HG03095 (cell line): ENCODE results near the gene FBXO48.

ENCODE experiments used
- ATAC-seq: cut with Tn5 transposase; IDR thresholded peaks from one replicate; pipeline ENCODE4 v1.9.1; 2021; ENCODE audit warnings: moderate library complexity; ENCODE audit not compliant: unreplicated experiment

The FBXO48 gene

DNA sequence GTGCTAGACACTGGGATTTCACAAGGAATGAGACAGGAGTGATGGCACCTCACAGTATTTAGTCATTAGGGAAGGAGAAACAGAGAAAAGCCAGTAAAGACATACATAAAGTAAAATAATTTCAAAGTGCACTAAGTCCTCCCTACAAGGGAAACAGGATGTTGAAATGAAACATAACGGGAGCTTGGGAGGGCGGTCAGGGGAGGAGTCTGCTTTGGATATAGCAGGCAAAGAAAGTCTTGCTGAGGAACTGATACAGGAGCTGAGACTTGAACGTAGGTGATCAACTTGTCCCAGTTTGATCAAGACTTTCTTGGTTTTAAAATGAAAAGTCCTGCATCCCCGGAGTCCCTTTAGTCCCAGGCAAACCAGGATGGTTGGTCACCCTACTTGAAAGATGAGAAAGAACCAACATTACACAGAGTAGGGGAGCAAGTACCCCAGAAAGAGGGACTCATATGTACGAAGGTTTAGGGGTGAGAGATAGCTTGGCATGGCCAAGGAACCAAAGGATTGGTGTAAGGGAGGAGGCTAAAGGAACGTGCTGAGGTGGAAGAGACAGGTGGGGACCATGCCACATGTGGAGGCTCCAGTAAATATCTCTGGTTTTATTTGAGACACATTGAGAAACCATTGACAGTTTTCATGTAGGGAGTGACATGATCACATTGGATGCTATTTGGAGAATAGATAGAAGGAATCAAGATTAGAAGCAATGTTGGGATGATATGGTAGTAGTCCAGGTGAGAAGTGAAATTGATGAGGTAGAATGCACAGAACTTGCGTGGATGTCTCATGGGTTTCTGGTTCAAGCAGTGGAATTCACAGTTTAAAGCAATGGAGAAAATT, 28.4 kb downstream of the FBXO48 start:
- no peak for ATAC-seq

DNA sequence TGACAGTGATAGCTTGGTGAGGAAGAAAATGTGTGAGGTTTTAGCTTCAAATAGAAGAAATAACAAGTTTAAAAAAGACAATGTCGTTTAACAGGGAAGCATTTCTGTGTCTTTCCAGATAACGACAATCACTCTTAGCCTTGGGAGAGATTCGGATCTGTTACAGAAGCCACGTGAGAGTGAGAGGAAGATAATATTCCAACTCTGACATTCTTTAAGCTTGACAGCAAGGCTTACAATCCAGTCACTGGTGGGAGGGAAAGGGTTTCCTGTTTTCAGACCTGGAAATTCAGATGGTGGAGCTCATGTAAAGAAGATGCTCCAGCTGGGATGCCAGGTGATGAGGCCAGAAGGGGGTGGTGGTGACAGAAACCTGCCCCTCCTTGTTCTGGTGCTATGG, 30.8 kb downstream of the FBXO48 start:
- ATAC-seq: no peak

DNA sequence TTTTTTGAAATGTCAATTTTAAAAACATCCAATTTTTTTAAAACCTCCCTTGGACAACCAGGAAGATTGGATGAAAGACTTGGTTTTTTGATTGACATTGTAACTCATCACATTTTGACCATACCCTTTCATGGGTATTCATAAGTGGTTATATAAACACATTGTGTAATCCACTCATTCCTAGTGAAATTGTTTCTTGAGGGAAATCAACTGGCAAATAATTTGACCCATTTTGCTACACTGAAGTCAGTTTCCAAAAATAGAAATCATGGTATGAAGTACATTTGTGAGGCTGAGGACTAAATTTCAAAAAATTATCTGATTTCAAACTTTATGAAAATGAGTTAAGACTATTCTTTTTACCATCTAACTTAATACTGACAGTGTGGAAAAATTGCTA, 31.5 kb downstream of the FBXO48 start:
- ATAC-seq: no peak

DNA sequence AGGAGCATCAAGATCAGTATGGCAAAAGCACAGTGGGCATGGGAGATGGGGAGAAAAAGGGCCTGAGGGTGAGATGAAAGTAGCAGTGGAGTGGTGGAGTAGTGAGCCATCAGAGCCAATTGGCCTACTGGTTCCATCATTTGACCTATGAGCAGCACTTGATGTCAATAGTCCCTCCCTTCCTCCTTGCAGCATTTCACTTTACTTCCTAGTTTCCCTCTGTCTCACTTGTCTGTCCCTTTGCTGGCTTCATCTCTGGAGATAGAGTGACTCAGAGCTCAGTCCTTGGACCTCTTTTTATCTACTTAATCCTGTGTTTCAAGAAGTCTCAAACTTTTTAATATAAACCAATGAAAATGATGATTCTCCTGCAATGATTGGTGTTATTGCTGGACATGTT, 32.1 kb downstream of the FBXO48 start:
- no peak for ATAC-seq

DNA sequence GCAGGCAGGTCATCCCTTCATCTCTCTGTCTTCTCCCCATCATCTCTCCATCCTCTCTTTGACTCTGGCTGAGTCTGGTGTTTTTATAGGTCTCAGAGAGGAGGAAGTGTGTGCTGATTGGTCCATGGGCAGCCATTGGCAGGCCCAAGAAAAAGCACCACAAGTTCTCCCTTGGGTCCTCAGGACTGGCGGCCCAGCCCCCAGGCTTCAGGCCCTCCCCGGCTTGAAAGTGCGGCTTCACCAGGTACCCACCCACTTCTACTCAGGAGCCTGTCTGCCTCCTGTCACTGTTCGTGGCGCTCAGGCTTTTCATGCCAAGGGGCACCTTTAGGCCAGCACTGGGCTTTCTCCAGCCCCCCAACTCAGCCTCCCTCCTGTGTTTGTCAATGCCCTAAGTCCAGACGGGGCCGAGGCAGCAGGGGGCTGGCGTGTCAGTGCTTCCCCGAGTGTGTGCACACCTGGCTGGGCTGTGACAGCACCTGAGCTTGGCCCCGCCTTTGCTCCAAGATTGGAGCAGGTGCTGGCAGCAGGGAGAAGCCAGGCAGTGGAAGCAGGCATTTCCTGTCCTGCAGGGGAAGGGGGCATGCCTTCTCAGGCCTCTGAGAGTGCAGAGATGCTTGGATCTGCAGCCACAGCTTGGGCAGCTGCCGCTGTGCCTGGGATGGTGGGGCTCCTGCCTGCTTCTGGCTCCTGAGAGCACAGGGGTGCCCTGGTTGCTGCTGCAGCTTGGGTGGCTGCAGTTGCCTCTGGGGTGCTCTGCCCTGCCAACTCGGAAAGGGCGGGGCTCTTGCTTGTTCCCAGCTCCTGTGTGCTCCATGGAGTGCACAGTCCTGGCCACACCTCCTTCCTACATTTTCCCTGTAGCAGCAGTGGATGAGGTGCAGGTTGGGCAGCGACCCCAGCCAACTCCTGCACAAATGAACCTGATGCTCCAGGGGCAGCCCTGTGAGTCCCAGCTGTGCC, 34.1 kb downstream of the FBXO48 start:
- no peak for ATAC-seq

DNA sequence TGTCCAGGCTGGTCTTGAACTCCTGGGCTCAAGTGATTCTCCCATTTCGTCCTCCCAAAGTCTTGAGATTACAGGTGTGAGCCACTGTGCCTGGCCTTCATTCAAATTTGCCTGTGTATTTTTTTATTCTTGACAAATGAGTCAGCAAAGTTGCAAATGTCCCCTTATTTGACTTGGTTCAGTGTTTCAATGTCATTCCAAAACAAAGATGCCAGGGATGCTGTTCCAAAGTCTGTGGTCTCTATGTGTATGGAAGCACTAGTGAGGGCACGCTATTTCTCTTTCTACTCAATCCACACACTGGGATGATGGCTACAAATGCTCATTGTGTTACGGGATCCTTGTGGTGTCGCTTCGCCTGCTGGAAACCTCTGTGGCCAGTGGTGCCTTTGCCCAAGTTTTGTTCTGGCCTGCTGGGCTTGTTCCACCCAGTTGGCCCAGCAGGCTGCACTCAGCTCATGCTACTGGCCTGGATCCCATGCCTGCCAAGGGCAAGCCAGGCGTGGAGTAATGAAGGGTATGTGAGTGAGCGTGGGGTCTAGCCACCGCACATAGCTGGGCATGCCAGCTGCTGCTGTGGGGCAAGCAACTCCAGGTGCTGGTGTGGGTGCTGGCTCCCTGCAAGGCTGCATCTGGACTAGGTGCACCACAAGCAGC, 35.6 kb downstream of the FBXO48 start:
- no peak for ATAC-seq

DNA sequence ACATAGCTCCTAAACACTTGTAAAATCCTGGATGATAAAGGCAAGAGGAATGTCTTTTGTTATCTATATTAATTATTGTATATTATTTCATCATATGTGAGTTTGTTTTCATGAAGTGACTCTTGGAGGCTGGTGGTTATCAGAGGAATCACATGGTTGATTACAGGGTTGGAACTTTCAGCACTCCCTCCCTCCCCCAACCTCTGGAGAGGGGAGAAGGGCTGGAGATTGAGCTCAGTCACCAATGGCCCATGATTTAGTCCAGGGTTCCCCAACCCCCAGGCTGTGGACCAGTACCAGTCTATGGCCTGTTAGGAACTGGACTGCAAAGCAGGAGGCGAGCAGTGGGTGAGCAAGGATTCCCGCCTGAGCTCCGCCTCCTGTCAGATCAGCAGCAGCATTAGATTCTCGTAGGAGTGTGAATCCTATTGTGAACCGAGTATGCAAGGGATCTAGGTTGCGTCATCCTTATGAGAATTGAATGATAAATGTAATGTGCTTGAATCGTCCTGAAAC, 37.7 kb downstream of the FBXO48 start:
- ATAC-seq: no peak

DNA sequence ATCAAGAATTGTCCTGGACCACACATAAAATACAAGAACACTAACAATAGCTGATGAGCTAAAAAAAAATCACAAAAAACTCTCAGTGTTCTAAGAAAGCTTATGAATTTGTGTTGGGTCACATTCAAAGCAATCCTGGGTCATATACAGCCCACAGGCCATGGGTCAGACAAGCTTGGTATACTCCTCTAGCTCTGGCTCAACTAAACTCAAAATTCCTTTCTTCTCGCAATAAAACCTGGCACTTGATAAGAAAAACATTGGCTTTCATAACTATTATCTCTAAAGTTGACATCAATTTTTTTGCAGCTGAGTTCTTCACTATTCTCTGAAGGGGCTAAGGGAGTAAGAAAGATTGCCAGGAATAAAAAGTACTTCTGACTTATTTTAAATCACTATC, 38.3 kb downstream of the FBXO48 start:
- ATAC-seq: no peak

DNA sequence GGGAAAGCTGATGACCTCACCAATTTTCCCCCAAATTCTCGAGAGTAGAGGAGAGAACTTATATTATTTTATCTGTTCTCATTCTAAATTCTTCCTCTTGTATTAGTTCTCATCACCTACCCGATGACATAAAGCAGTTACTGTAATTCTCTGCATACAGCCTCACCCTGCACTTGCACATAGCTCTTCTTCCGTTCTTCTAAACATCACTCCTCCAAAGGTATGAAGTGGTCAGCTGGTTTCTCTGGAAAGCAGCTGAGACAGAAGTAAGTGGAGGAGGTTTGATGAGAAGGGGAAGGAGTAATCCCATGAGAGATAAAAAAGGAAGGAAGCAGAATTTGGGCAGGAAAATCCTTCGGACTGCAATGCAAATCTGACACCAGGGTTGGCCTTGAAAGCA, 39.0 kb downstream of the FBXO48 start:
- ATAC-seq: no peak

DNA sequence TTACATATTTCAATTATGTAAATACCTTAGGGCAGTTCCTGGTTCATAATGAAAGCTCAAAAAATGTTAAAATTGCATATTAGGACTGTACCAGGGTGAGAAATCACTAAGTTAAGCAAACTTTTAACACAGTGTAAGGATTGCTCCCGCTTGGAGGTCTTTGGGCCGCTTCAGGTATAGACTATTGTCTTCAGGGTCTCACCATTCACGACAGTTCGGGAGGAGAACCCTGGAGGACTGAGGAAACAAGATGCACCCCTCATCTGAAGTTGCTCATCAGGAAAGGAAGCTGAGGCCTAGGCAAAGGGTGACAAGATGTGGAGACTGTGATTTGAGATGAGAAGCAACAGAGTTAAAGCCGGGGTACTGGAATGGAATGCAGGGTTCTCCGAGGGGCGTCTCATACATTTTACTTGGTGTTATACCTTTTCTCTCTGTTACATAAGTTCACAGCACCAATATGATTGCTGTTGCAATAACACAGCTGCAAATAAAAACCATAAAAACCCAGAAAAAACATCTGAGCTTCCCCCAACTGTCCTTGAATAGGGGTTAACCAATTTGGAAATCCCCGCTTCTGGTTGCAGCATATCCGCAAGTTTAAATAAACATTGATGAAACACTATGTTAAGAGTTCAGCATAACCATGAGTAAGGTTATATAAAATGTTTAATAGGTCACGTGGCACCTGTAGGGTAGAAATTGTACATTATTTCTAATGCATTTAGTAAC, 40.1 kb downstream of the FBXO48 start:
- ATAC-seq: peak; percentile 27

DNA sequence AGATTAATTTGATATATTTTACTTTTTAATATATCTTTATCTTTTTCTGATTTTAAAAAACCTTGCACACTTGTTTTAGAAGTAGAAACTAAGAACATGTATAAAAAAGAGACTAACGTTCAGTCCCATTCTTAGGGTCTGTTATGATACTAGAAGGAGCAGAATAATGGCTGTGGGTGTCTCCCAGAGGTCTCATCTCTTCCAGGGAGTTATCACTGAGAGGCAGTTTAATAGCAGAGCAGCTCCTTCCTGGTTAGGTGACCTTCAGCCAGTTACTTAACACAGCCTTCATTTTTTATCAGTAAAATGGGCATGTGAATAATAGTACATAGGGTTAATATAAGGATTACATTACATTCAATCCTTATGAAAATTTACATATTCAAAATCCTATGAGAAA, 40.6 kb downstream of the FBXO48 start:
- no peak for ATAC-seq

DNA sequence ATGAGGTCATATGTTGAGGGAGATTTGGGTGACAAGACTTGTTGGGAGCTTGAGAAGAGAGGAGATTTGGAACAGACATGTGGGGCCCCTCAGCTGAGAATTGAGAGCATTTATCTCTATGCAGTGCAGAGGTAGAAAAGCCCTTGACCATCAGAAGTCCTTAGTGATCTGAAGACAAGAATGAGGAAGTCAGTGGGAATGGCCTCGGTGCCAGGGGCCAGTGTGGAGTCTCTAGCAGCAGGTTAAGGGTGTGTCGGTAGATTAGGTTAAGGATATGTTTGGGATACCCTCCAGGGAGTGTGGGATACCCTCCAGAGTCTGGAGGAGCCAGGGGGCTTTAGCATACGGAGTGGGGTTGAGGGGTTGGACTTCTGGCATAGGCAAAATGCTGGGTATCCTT, 41.6 kb downstream of the FBXO48 start:
- no peak for ATAC-seq

DNA sequence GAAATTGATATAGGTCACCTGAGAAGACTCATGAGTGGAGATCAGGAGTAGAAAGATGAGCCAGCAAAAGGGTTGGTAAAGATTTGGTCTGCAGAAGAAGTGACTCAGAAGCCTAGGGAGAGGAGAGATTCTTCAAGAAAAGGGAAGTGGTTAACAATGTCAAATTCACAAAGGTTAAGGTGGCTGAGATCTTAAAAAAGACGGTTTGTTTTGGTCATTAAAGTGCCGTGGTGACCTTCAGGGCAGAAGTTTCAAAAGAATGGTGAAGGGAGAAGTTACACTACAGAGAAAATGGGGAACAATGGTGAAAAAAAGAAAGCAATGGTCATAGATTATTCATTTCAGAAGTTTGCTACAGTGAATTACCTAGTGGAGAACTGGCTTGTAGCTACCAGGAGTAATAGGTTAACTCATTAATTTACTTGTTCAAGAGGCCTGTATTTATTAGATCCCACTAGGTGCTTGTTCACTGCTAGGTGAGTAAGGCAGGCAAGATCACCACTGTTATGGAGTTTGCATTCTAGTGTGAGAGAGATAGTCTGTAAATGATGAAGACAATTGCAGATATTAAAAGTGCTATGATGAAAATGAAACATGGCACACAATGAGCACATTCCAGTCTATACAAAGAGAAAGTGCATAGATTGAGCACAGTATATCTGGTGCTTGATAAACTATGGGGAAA, 43.0 kb downstream of the FBXO48 start:
- ATAC-seq: peak; percentile 75

DNA sequence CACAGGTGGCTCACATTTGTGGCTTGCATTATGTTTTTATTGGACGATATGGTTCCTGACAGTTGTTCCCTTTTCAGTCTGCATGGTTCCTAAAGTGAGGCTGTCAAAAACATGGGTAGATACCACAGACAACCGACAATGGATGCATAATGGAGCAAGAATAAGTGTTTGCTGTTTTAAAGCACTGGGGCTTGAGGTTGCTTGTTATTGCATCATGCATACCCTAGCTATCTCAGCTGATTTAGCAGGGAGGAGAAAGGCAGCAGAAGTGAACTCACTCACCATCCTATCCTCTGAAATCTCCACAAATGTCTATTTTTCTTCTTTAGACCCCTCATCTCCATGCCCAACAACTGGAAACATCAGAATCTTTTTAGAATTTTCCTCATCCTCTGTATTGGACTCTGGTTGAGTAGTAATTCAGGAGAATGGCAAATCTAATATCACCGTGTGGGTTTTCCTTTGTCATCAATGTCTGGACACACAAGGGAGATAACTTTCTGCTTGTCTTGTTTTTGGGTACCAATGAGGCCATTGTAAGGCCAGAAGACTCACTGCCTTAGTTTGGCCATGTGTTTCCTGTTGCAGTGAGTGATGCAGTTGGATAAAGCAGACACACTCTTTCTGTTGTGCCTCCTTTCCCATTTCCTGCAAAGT, 46.7 kb downstream of the FBXO48 start:
- no peak for ATAC-seq

DNA sequence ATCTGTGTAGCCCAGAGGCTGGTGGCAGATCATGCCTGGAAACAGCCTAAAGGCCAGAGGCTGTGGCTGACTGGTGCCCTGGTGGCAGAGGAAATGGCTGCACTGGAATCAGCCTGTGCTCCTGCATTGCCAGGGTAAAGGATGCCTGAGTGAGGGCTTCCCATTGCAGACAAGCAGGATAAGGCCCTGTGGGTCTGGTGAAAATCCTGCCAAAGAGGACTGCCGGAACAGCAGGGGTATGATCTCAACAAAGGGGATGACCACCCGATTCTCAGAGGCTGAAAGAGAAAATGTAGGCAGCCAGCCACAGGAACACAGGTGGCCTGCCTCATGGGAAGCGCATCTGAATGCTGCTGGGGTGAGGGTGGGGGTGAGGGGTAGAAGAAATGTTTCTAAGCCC, 48.2 kb downstream of the FBXO48 start:
- no peak for ATAC-seq

DNA sequence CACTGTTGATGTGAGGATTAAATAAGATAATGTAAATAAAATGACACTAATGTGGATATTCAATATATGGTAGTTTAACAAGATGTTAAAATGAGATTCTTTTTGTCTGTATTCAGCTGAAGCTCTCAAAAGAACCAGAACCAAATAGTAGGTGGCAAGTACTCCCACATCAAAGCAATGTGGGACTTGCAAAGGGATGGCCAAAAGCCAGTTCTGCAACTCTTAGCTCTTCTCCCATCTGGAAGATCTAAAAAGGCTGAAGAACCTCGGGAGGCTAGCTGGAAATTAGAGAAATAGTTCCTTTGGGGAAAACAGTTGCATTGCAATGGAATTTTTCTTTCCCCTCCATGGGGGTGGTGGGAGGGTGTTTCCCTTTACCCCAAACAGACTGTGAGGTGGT, 48.7 kb downstream of the FBXO48 start:
- ATAC-seq: no peak

DNA sequence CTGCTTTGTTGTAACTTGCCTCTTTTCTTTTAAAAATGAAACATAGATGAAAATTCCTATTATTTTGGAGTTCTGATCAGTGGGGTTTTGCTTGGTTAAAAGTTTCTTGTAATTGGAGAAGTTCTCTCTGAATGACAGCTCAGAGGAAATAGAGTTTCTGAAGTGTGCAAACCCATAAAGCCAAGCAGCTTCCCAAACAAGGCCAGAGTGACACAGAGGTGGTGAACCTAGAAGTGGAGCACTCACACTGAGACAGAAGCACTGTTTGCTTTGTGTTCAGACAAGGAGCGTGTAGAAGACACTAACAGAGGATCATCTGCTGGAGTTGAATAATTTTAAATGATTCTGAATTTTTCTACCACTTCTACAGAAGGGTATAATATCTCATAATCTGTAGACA, 49.2 kb downstream of the FBXO48 start:
- no peak for ATAC-seq

DNA sequence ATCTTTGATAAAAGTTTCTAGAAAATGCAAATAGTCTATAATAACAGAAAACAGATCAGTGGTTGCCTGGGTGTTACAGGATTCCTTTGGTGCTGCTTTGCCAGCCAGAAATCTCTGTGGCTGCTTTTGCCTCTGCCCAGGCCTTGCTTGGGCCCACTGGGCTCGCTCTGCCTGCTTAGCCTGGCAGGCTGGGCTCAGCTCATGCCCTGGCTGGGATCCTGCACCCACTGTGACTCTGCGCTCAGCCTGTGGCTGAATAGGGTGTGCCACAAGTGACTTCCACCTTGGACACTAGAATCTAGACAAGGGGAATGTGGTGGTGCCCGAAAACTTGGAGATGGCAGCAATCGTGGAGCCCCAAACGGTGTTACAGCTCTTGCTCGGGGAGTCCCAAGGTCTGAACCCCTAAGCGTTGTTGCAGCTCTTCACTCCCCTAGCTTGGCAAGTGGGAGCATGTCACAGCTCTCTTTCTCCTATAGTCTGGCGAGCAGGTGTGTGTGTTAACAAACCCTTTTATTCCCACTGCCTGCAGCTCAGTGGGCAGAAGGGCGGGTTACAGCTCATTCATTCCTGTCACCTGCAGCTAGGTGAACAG, 50.9 kb downstream of the FBXO48 start:
- no peak for ATAC-seq

DNA sequence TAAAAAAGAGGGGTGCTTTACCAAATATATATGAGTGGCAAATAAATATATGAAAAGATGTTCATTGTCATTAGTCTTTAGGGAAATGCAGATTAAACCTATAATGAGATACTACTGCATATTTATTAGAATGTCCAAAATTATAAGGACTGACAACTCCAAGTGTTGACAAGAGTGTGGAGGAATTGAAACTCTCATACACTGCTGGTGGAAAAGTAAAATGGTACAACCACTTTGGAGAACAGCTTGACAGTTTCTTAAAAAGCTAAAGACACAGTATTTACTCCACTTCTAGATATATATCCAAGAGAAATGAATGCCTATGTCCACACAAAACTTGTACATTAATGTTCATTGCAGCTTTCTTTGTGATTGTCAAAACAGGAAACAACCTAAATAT, 51.6 kb downstream of the FBXO48 start:
- ATAC-seq: no peak
